Smooth muscle cell (in vitro differentiated cells): ENCODE data around the gene TGFBR3L. TPM values are rescaled to one million over a fixed set of nuclear protein-coding genes. Genes with fewer than 3 reads are reported as not detected.

Experiments used
- DNase-seq: peaks from one replicate; lab custom pipeline; 2025; ENCODE audit not compliant: unreplicated experiment; lab: John Stamatoyannopoulos, UW
- H2AFZ ChIP-seq: fragments of 200-600 bp; sonication (generic); 2 replicates; pipeline ENCODE4 v1.6.0; 2016; ENCODE audit warnings: antibody characterized with exemption, low read depth, mild to moderate bottlenecking
- H3F3A ChIP-seq: fragments of 200-600 bp; sonication (generic); 2 replicates; pipeline ENCODE4 v1.6.0; 2017; ENCODE audit warnings: antibody characterized with exemption, low read depth
- H3K27ac ChIP-seq: fragments of 200-600 bp; sonication (generic); 2 replicates; pipeline ENCODE4 v1.5.1; 2016; ENCODE audit warnings: low read depth, mild to moderate bottlenecking
- H3K27me3 ChIP-seq: fragments of 200-600 bp; sonication (generic); 2 replicates; pipeline ENCODE4 v1.6.1; 2016; ENCODE audit warnings: low read depth, mild to moderate bottlenecking
- H3K36me3 ChIP-seq: fragments of 200-600 bp; sonication (generic); 2 replicates; pipeline ENCODE4 v1.5.1; 2016; ENCODE audit warnings: low read depth
- H3K4me1 ChIP-seq: fragments of 200-600 bp; sonication (generic); 2 replicates; pipeline ENCODE4 v1.5.1; 2016; ENCODE audit warnings: low read depth
- H3K4me2 ChIP-seq: fragments of 200-600 bp; sonication (generic); 2 replicates; pipeline ENCODE4 v1.6.0; 2016; ENCODE audit warnings: mild to moderate bottlenecking
- H3K4me3 ChIP-seq: fragments of 200-600 bp; sonication (generic); 2 replicates; pipeline ENCODE4 v1.5.1; 2016; ENCODE audit warnings: mild to moderate bottlenecking
- H3K79me2 ChIP-seq: fragments of 200-600 bp; sonication (generic); 2 replicates; pipeline ENCODE4 v1.6.0; 2016; ENCODE audit warnings: low read depth, mild to moderate bottlenecking
- H3K9ac ChIP-seq: fragments of 200-600 bp; sonication (generic); 2 replicates; pipeline ENCODE4 v1.6.0; 2016; ENCODE audit warnings: low read depth
- H3K9me3 ChIP-seq: fragments of 200-600 bp; sonication (generic); replicated peaks from 2 replicates; pipeline ENCODE4 v1.5.1; 2016; ENCODE audit warnings: low read depth
- H4K20me1 ChIP-seq: fragments of 200-600 bp; sonication (generic); 2 replicates; pipeline ENCODE4 v1.6.0; 2016; ENCODE audit warnings: low read depth
- CTCF ChIP-seq: fragments of 200-600 bp; sonication (generic); IDR thresholded peaks from 2 replicates; pipeline ENCODE4 v1.5.1; 2017; ENCODE audit warnings: borderline replicate concordance, mild to moderate bottlenecking, antibody characterized with exemption; ENCODE audit not compliant: insufficient read depth, poor library complexity, severe bottlenecking
- WGBS: methylation state at CpG from one replicate; pipeline ENCODE4 v1.1.7; 2016; ENCODE audit warnings: low lambda C conversion rate; 5-methylcytosine and 5-hydroxymethylcytosine counted together
- polyA plus RNA-seq: library from polyadenylated mRNA; unstranded; fragments of >200 nt; fragmentation: Nextera tagmentation; extraction: Ambion mirVana; gene quantifications from 2 replicates; pipeline ENCODE4 v1.2.1, GENCODE V29; 2016
- total RNA-seq: library from RNA; depleted of rRNA; stranded (reverse); fragments of >200 nt; gene quantifications from 2 replicates; pipeline ENCODE4 v1.2.3, GENCODE V29; 2014

The TGFBR3L gene
- total and polyA plus RNA-seq, 2 experiments from 2014 or later, result 20.7 to 46.6 TPM

- H3K4me1 ChIP-seq, result peaks cover 15% of the 10 kb centered on the region
- no peaks in the 10 kb centered on the region for H3K36me3 ChIP-seq
- DNase-seq, result no peak
- no peaks in the 10 kb centered on the region for H3K27me3 ChIP-seq
- 96% methylated on average over 10 of the region's 10 CpGs for WGBS
- H3K4me2 ChIP-seq, result no peak overlapping the region
- no peaks in the 10 kb centered on the region for H3K79me2 ChIP-seq
- H3K27ac ChIP-seq, result no peak overlapping the region
- H3K9me3 ChIP-seq, result no peaks in the 10 kb centered on the region
- H3K9ac ChIP-seq, result no peak overlapping the region
- peaks cover 3% of the 10 kb centered on the region for H3F3A ChIP-seq
- H4K20me1 ChIP-seq, result peaks cover 19% of the 10 kb centered on the region
- H3K4me3 ChIP-seq, result no peak overlapping the region
- TF ChIP-seq CTCF, result no peak
- H2AFZ ChIP-seq, result no peak overlapping the region
Measured at GRCh38 chr19:7913652-7914051, 978 bp upstream of the TGFBR3L start.

- no peak for DNase-seq
- H4K20me1 ChIP-seq, result peaks cover 14% of the 10 kb centered on the region
- H3K4me3 ChIP-seq, result no peak overlapping the region
- H3K9me3 ChIP-seq, result no peaks in the 10 kb centered on the region
- H3K4me1 ChIP-seq, result peaks cover 15% of the 10 kb centered on the region
- no peak overlapping the region for H2AFZ ChIP-seq
- H3K79me2 ChIP-seq, result no peaks in the 10 kb centered on the region
- H3K9ac ChIP-seq, result no peak overlapping the region
- H3K4me2 ChIP-seq, result no peak overlapping the region
- H3K36me3 ChIP-seq, result no peaks in the 10 kb centered on the region
- no peak for TF ChIP-seq CTCF
- peaks cover 7% of the 10 kb centered on the region for H3F3A ChIP-seq
- no peaks in the 10 kb centered on the region for H3K27me3 ChIP-seq
- no peak overlapping the region for H3K27ac ChIP-seq
- WGBS, result 89% methylated on average over 7 of the region's 12 CpGs
Measured at GRCh38 chr19:7914099-7914498, 531 bp upstream of the TGFBR3L start.

- Histone ChIP-seq H3F3A (peaks cover 7% of the 10 kb centered on the region), H4K20me1 (peaks cover under 1% of the 10 kb centered on the region), H3K9ac (peak overlapping the region; percentile 22), H3K27me3 (no peaks in the 10 kb centered on the region), H2AFZ (no peak overlapping the region), H3K4me1 (peaks cover 15% of the 10 kb centered on the region), H3K4me2 (peak overlapping the region; percentile 98), H3K27ac (no peak overlapping the region), H3K9me3 (no peaks in the 10 kb centered on the region), H3K4me3 (peak overlapping the region; percentile 60), H3K79me2 (no peaks in the 10 kb centered on the region), H3K36me3 (no peaks in the 10 kb centered on the region)
- TF ChIP-seq CTCF, result no peak
- DNase-seq, result no peak
- 66% methylated on average over 22 of the region's 24 CpGs for WGBS
Measured at GRCh38 chr19:7915250-7916102, 846 bp downstream of the TGFBR3L start.
